ENCODE measurements around the gene FIGN.

- TF ChIP-seq CTCF (IDR thresholded peaks at IDR 0.05 in 4 of 5, conservative IDR thresholded peaks at IDR 0.05 in 1 of 5) (no peak), POLR2A (IDR thresholded peaks at IDR 0.05) (no peak)
Observed at GRCh38 chr2:163656622-163657280, 79.1 kb downstream of the FIGN start.

Measured in gastrocnemius medialis (tissue), 4 donors.